ENCODE data around the gene HOXA13.

The HOXA13 gene

DNA sequence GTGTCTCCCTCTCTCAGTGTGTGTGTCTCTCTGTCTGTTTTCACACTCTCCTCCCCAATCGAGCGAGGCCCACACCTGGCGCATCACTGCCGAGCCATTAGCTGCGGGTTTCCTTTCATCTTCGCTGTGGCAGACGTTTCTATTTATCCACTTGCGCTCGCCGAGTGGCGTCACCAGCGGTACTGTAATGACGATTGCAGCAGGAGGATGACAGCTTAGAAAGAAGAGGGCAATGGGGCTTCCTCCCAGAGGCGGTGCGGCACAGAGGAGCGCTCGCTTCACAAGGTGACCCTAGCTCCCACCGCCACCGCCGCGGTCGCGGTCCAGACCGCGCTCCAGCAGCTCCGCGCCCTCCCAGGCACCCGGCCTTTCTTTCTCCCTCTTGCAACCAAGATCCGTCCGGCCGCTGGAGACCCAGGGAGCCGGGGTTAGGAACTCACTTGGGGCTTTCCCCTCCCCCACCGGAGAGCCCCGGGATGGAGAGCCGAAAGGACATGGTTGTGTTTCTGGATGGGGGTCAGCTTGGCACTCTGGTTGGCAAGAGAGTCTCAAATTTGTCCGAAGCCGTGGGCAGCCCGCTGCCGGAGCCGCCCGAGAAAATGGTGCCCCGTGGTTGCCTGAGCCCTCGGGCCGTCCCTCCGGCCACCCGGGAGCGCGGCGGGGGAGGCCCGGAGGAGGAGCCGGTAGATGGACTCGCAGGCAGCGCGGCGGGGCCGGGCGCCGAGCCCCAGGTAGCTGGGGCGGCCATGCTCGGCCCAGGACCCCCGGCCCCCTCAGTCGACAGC lies 42.9 kb upstream of the HOXA13 start, which contains the start of gene EVX1:
EVX1 (plus strand) TSS at position 248 of the 785 bp plus-strand sequence; CDS start at position 477, 229 bp downstream.
- Histone ChIP-seq H3K27ac (ENCODE audit: low read length) (no peak within 1 kb of the TSS), H3K4me1 (ENCODE audit: insufficient read depth, low read length) (peaks cover 8% of the 10 kb centered on the region), H3K4me3 (ENCODE audit: low read length) (peak within 1 kb of the TSS; percentile 40; the same call in 1 of the 2 replicates), H3K36me3 (ENCODE audit: insufficient read depth, low read depth, low read length) (no peaks in the 10 kb centered on the region), H3K27me3 (ENCODE audit: insufficient read depth, low read length) (peaks cover 100% of the 10 kb centered on the region), H3K9ac (ENCODE audit: low read depth, low read length) (no peak within 1 kb of the TSS), H3K9me3 (ENCODE audit: insufficient read depth, low read depth, low read length) (peaks cover 17% of the 10 kb centered on the region; the same call in 1 of the 2 replicates)

DNA sequence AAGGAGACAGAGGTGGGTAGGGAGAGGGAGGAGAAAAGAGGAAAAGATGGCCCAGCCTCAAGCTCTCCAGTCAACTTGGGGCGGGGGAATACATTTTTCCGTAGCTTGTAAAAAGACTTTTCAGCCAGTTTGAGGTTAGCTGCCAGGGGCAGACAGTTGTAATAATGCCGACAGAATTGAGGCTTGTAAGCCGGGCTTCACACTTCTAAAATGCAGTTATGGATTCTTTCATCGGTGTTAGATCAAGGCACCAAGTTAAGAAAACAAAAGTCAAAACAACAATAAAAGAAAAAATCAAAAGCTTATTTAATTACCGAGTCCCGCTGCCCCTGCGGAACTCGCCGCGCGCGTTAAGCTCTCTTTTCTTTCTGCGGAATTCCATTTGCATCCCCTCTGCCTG lies 42.3 kb upstream of the HOXA13 start:
- H3K36me3 ChIP-seq (ENCODE audit: insufficient read depth, low read depth, low read length), result no peaks in the 10 kb centered on the region
- peaks cover 17% of the 10 kb centered on the region; the same call in 1 of the 2 replicates for H3K9me3 ChIP-seq (ENCODE audit: insufficient read depth, low read depth, low read length)
- peak overlapping the region; percentile 16; the same call in 1 of the 2 replicates for H3K4me3 ChIP-seq (ENCODE audit: low read length)
- H3K9ac ChIP-seq (ENCODE audit: low read depth, low read length), result no peak overlapping the region
- peaks cover 100% of the 10 kb centered on the region for H3K27me3 ChIP-seq (ENCODE audit: insufficient read depth, low read length)
- no peak overlapping the region for H3K27ac ChIP-seq (ENCODE audit: low read length)
- H3K4me1 ChIP-seq (ENCODE audit: insufficient read depth, low read length), result peaks cover 8% of the 10 kb centered on the region

DNA sequence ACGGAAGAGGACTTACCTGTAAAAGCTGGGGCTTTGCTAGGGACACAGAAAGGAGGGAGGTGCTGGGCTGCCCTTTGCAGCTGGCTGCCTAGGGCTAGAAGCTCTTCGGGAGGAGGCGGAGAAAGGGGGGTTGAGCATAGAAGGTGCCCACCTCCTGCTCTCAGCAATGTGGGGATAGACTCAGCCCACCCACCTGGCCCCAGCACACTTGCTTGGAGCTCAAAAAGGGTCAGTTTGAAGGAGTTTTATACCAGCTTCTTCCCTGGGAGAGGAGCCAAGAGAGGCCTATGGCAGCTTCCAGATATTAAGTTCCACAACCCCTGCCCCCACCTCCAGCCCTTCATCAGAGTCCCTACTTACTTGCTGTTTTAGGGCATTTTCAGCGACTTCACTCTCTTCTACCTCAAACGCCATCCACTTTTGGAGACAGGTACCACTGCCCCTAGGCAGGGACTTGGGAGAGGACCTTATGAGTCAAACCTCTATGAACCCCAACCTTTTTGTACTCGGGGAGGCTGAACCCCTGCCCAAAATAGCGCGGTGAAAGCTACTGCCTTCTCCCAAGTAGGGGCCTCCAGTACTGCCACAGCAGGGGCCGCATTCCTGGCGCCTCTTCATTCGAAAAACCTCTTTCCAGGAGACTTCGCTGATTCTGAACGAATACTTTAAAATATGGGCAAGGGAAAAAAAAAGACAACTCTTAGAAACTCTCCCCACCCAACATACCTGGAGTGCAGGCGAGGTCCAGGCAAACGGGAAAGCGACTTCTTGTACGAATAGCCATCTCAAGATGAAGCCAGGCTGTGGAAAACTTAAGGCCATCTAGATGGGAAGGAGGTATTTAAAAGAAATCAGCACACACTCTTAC lies 41.5 kb upstream of the HOXA13 start:
- Histone ChIP-seq H3K4me1 (ENCODE audit: insufficient read depth, low read length) (peaks cover 8% of the 10 kb centered on the region), H3K27ac (ENCODE audit: low read length) (no peak overlapping the region), H3K9ac (ENCODE audit: low read depth, low read length) (no peak overlapping the region), H3K9me3 (ENCODE audit: insufficient read depth, low read depth, low read length) (peaks cover 17% of the 10 kb centered on the region; the same call in 1 of the 2 replicates), H3K4me3 (ENCODE audit: low read length) (0 out of 2 replicates have a peak overlapping the region, but pooled peaks have one; percentile 23), H3K36me3 (ENCODE audit: insufficient read depth, low read depth, low read length) (no peaks in the 10 kb centered on the region), H3K27me3 (ENCODE audit: insufficient read depth, low read length) (peaks cover 100% of the 10 kb centered on the region)

GRCh38 chr7:27240015-27240731 lies 40.3 kb upstream of the HOXA13 start:
- no peak overlapping the region for H3K27ac ChIP-seq (ENCODE audit: low read length)
- peaks cover 10% of the 10 kb centered on the region for H3K4me1 ChIP-seq (ENCODE audit: insufficient read depth, low read length)
- H3K27me3 ChIP-seq (ENCODE audit: insufficient read depth, low read length), result peaks cover 100% of the 10 kb centered on the region
- no peak overlapping the region for H3K4me3 ChIP-seq (ENCODE audit: low read length)
- H3K9me3 ChIP-seq (ENCODE audit: insufficient read depth, low read depth, low read length), result peaks cover 17% of the 10 kb centered on the region; the same call in 1 of the 2 replicates
- no peak overlapping the region for H3K9ac ChIP-seq (ENCODE audit: low read depth, low read length)
- H3K36me3 ChIP-seq (ENCODE audit: insufficient read depth, low read depth, low read length), result no peaks in the 10 kb centered on the region

DNA sequence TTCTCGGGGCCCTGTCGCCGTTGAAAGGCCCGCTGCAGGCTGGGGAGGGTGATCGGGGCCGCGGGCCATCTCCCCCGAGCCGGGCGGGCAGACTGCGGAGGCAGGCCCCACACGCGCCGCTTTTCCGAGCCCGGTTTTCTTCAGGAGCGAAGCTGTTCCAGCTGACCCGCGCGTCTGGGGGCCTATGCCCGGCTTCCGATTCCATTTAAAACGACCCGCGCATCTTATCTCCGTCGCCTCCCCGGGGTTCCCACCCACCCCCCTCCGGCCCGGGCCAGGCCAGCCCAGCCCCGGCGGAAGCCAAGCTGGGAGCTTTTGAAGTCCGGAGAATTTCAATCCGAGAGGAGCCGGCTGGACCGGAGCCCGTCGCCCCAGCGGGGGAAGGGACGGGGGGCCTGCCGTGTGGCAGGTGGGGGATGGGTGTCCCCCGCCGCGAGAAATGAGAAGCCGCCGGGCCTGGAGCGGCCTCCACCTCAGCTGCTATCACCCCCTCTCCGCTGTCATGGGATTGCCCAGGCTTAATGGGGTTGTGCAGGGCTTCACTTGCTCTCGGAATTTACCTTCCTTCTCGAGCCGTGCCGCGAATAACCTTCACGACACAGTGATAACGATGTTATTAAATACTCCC lies 39.6 kb upstream of the HOXA13 start:
- H3K9me3 ChIP-seq (ENCODE audit: insufficient read depth, low read depth, low read length), result peaks cover 13% of the 10 kb centered on the region; the same call in 1 of the 2 replicates
- H3K27me3 ChIP-seq (ENCODE audit: insufficient read depth, low read length), result peaks cover 100% of the 10 kb centered on the region
- H3K4me1 ChIP-seq (ENCODE audit: insufficient read depth, low read length), result peaks cover 10% of the 10 kb centered on the region
- no peaks in the 10 kb centered on the region for H3K36me3 ChIP-seq (ENCODE audit: insufficient read depth, low read depth, low read length)
- H3K27ac ChIP-seq (ENCODE audit: low read length), result no peak overlapping the region
- H3K9ac ChIP-seq (ENCODE audit: low read depth, low read length), result no peak overlapping the region
- no peak overlapping the region for H3K4me3 ChIP-seq (ENCODE audit: low read length)

DNA sequence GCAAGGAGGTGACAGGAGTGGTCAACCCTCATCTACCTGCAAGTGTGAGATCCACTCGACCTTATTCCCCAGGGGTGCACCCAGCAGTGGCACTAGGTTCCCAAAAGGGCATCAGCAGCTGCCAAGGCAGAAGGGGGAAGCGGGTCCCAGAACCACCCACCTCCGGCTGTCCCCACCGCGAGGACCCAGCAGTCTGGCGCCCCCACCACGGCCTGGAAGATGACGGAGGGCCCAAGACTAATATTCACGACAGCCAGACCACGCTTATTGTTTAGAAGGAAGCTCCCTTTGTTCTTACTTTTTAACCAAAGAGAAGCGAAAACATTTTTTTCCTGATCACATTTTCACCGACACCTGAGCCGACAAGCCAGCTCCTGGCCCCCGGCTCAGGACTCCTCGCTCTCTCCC lies 39.1 kb upstream of the HOXA13 start:
- Histone ChIP-seq H3K36me3 (ENCODE audit: insufficient read depth, low read depth, low read length) (no peaks in the 10 kb centered on the region), H3K27ac (ENCODE audit: low read length) (no peak overlapping the region), H3K27me3 (ENCODE audit: insufficient read depth, low read length) (peaks cover 100% of the 10 kb centered on the region), H3K4me3 (ENCODE audit: low read length) (no peak overlapping the region), H3K9me3 (ENCODE audit: insufficient read depth, low read depth, low read length) (peaks cover 13% of the 10 kb centered on the region; the same call in 1 of the 2 replicates), H3K9ac (ENCODE audit: low read depth, low read length) (no peak overlapping the region), H3K4me1 (ENCODE audit: insufficient read depth, low read length) (peaks cover 10% of the 10 kb centered on the region)

DNA sequence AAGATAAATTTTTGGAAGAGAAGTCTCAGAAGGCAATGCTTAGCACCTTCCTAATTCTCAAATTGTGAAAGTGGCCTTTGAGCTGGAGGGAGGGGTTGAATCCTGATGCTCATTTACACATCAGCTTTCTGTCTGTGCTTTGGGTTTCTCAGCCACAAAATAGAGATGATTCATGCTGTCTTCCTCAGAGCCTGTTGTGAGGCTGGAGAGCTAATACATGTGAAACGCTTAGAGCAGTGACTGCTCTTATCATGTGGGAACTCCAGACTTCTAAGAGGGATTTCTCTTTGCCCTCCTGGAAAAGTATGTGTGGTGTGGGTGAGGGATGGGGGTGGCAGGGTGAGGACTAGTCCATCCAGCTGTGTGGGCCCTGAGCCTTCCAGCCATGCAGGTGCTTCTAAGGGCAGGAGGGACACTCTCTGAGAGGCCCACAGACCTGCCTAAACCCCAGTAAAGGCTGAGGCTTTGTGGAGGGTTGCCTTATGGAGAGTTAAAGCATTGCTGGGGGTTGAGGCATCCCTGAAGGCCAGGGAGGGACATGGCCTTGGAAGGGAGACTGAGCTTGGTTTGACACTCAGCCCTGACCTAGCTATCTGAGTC lies 37.9 kb upstream of the HOXA13 start:
- Histone ChIP-seq H3K27ac (ENCODE audit: low read length) (no peak overlapping the region), H3K4me1 (ENCODE audit: insufficient read depth, low read length) (peaks cover 10% of the 10 kb centered on the region), H3K4me3 (ENCODE audit: low read length) (no peak overlapping the region), H3K9ac (ENCODE audit: low read depth, low read length) (no peak overlapping the region), H3K36me3 (ENCODE audit: insufficient read depth, low read depth, low read length) (no peaks in the 10 kb centered on the region), H3K9me3 (ENCODE audit: insufficient read depth, low read depth, low read length) (peaks cover 9% of the 10 kb centered on the region; the same call in 1 of the 2 replicates), H3K27me3 (ENCODE audit: insufficient read depth, low read length) (peaks cover 100% of the 10 kb centered on the region)

DNA sequence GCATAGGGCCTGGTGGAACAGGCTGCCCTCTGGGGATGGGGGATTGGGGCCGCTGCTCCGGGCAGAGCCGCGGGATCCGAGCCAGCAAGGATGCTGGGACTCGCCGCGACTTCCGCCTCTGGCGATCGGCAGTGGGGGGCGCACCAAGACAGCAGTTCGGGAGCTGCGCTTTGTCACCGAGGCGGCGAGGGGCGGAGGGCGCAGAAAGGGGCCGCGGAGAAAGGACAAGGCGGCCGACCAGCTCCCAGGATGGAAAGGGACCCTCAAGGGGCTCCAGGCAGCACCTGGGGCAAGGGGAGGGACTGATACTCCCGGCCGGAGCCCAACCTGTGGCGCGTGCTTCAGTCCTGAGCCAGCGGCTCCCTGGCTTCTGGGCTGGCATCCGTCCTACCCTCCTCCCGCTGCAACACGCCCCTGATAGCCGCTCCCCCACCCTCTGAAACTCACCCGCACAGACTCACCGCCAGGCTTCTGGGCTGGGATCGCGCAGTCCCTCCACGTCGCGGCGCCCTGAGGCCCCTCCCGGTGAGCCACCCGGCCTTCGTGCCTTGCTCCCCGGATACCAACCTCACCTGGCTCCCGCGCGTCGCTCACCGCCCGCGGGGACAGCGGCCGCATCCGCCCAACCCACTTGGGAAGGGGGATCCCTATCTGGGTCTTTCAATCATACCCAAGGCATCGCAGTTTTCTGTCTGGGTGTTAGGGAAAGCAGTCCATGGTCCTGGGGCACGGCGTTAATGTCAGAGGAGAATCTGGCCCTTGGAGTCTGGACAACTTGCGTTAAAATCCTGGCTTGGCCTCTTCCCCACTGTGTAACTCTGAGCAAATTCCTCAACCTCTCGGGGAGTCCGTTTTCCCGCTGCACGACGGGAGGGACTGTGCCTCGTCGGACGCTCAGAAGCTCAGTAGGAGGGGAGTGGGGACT lies 35.8 kb upstream of the HOXA13 start:
- H3K27ac ChIP-seq (ENCODE audit: low read length), result no peak overlapping the region
- peaks cover 2% of the 10 kb centered on the region; the same call in 1 of the 2 replicates for H3K4me1 ChIP-seq (ENCODE audit: insufficient read depth, low read length)
- peaks cover 6% of the 10 kb centered on the region; the same call in 1 of the 2 replicates for H3K9me3 ChIP-seq (ENCODE audit: insufficient read depth, low read depth, low read length)
- peaks cover 94% of the 10 kb centered on the region for H3K27me3 ChIP-seq (ENCODE audit: insufficient read depth, low read length)
- H3K4me3 ChIP-seq (ENCODE audit: low read length), result peak overlapping the region; percentile 67
- H3K36me3 ChIP-seq (ENCODE audit: insufficient read depth, low read depth, low read length), result no peaks in the 10 kb centered on the region
- no peak overlapping the region for H3K9ac ChIP-seq (ENCODE audit: low read depth, low read length)

GRCh38 chr7:27229448-27229847 lies 29.6 kb upstream of the HOXA13 start:
- Histone ChIP-seq H3K27me3 (ENCODE audit: insufficient read depth, low read length) (peaks cover 94% of the 10 kb centered on the region), H3K9me3 (ENCODE audit: insufficient read depth, low read depth, low read length) (no peaks in the 10 kb centered on the region), H3K9ac (ENCODE audit: low read depth, low read length) (no peak overlapping the region), H3K4me3 (ENCODE audit: low read length) (no peak overlapping the region), H3K4me1 (ENCODE audit: insufficient read depth, low read length) (no peaks in the 10 kb centered on the region; the same call in 1 of the 2 replicates), H3K27ac (ENCODE audit: low read length) (no peak overlapping the region), H3K36me3 (ENCODE audit: insufficient read depth, low read depth, low read length) (no peaks in the 10 kb centered on the region)
